H1 (cell line): ENCODE measurements around the gene ZC2HC1C. TPM values are rescaled to one million over a fixed set of nuclear protein-coding genes. Genes with fewer than 3 reads are reported as not detected.

Experiments used
- CTCF ChIP-seq, 3 experiments: IDR thresholded peaks; 1 replicate in 2 of 3; 2 replicates in 1 of 3; pipeline versions ENCODE4 v1.5.1 to v1.6.1; 2011; ENCODE audit warnings: low read length in 3 of 3, mild to moderate bottlenecking in 3 of 3, inconsistent platforms in 2 of 3, low read depth in 1 of 3, moderate library complexity in 1 of 3; ENCODE audit not compliant: insufficient read depth in 1 of 3; ENCODE audit errors: control extremely low read depth in 1 of 3
- SP2 ChIP-seq: IDR thresholded peaks from 2 replicates; pipeline ENCODE4 v1.6.1; 2012; ENCODE audit warnings: mild to moderate bottlenecking, low read length, inconsistent platforms
- USF2 ChIP-seq: IDR thresholded peaks from 2 replicates; pipeline ENCODE4 v1.6.1; 2011; ENCODE audit warnings: low read length, improper control_type of control experiment
- YY1 ChIP-seq: IDR thresholded peaks from 2 replicates; pipeline ENCODE4 v1.6.1; 2011; ENCODE audit warnings: low read depth, mild to moderate bottlenecking, low read length
- polyA plus RNA-seq, 7 experiments: library from polyadenylated mRNA; depleted of rRNA in 3 of 7; stranded (reverse) in 5 of 7; unstranded in 2 of 7; fragments of >200 nt in 5 of 7; fragments of 200-250 nt in 2 of 7; gene quantifications; 1 replicate in 5 of 7; 2 replicates in 1 of 7; 4 replicates in 1 of 7; pipeline versions ENCODE4 v1.2.1 to v1.2.3, GENCODE V29; 2011 to 2013; ENCODE audit warnings: missing spikeins in 2 of 7, mixed read lengths in 2 of 7
- total RNA-seq: library from RNA; stranded (reverse); fragmentation: NEBNext Ultra II Directional; extraction: Animal tissue kit (Norgen Biotek cat#: 25700); gene quantifications from 2 replicates; pipeline ENCODE4 v1.2.1, GENCODE V29; 2021

ZC2HC1C gene
- total and polyA plus RNA-seq, 2 of the 8 experiments (the other 6 are each of a cell fraction or from before 2014, with no cell fraction given), result 0.57 to 1.2 TPM

GRCh38 chr14:75066691-75067090 is 2.8 kb upstream of the ZC2HC1C start (continued):
- TF ChIP-seq CTCF (IDR thresholded peaks at IDR 0.05; ENCODE audit: control extremely low read depth in 1 of 3, insufficient read depth in 1 of 3, low read depth in 1 of 3, low read length in 3 of 3) (no peak), YY1 (no peak), USF2 (no peak), SP2 (no peak)
- TF ChIP-seq, all 59 proteins: peak for 0
